ENCODE measurements around the gene HOXC9. TPM values are rescaled to one million over a fixed set of nuclear protein-coding genes. Genes with fewer than 3 reads are reported as not detected.
A peak's percentile ranks its signal among the peaks of the same experiment; 100 is the strongest.

HOXC9 gene
- total RNA-seq, 4 donors from 2014 or later, result 13.6 to 37.7 (median 26.3) TPM

- peak overlapping the region; percentile 59 to 66 (median 62) for H3K4me3 ChIP-seq
- ATAC-seq (no peak), DNase-seq (no peak)
- in situ Hi-C loops (cut with MboI; ENCODE audit: low sequenced_read_pairs in 4 of 4), result loop anchor here in 2 of 4 donors (5.0 to 10.0 kb wide), 2 partner anchors 168 to 170 kb away; no protein-coding TSS in a partner anchor
- H3K4me1 ChIP-seq, result peaks cover 54 to 66% of the 10 kb centered on the region in 2 donors
- H3K27ac ChIP-seq, result peak overlapping the region; percentile 94 to 100 (median 98)
- TF ChIP-seq, protein P1, sequence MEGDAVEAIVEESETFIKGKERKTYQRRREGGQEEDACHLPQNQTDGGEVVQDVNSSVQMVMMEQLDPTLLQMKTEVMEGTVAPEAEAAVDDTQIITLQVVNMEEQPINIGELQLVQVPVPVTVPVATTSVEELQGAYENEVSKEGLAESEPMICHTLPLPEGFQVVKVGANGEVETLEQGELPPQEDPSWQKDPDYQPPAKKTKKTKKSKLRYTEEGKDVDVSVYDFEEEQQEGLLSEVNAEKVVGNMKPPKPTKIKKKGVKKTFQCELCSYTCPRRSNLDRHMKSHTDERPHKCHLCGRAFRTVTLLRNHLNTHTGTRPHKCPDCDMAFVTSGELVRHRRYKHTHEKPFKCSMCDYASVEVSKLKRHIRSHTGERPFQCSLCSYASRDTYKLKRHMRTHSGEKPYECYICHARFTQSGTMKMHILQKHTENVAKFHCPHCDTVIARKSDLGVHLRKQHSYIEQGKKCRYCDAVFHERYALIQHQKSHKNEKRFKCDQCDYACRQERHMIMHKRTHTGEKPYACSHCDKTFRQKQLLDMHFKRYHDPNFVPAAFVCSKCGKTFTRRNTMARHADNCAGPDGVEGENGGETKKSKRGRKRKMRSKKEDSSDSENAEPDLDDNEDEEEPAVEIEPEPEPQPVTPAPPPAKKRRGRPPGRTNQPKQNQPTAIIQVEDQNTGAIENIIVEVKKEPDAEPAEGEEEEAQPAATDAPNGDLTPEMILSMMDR (IDR thresholded peaks at IDR 0.05 in 4 of 5, conservative IDR thresholded peaks at IDR 0.05 in 1 of 5), result no peak
- no peak for TF ChIP-seq POLR2A (IDR thresholded peaks at IDR 0.05)
- intact Hi-C loops (cut with DNase I; ENCODE audit: low total_unique reads), result no loop called here
- H3K9me3 ChIP-seq, result no peaks in the 10 kb centered on the region
- no peaks in the 10 kb centered on the region for H3K36me3 ChIP-seq
- H3K27me3 ChIP-seq, result no peaks in the 10 kb centered on the region
Observed at GRCh38 chr12:54026640-54027441, 26.9 kb downstream of the HOXC9 start.

GRCh38 chr12:54027442-54027786 lies 27.5 kb downstream of the HOXC9 start:
- Histone ChIP-seq H3K4me3 (peak overlapping the region; percentile 59 to 66 (median 62)), H3K27me3 (no peaks in the 10 kb centered on the region)

GRCh38 chr12:54028314-54029201 lies 28.6 kb downstream of the HOXC9 start, which contains the start of gene HOXC6:
HOXC6 (plus strand) TSS chr12:54028440; CDS start chr12:54028522, 82 bp downstream.
- ATAC-seq (peak; percentile 58 to 70), DNase-seq (peak; percentile 61 to 74)
- Histone ChIP-seq H3K27ac (peak within 1 kb of the TSS; percentile 94 to 100 (median 98)), H3K27me3 (no peaks in the 10 kb centered on the region), H3K4me1 (peaks cover 43 to 54% of the 10 kb centered on the region in 2 donors), H3K36me3 (no peaks in the 10 kb centered on the region), H3K9me3 (no peaks in the 10 kb centered on the region), H3K4me3 (peak within 1 kb of the TSS; percentile 59 to 66 (median 62))
- in situ Hi-C loops (cut with MboI; ENCODE audit: low sequenced_read_pairs in 4 of 4) (loop anchor here in 2 of 4 donors (5.0 to 10.0 kb wide), 2 partner anchors 166 to 169 kb away; no protein-coding TSS in a partner anchor), intact Hi-C loops (cut with DNase I; ENCODE audit: low total_unique reads) (no loop called here)
- peak in 1 of 2 donors; percentile 14 for TF ChIP-seq POLR2A (IDR thresholded peaks at IDR 0.05)
- TF ChIP-seq, protein P1 (IDR thresholded peaks at IDR 0.05 in 4 of 5, conservative IDR thresholded peaks at IDR 0.05 in 1 of 5), result no peak

More at GRCh38 chr12:54027442-54027786, 27.5 kb downstream of the HOXC9 start:
- TF ChIP-seq POLR2A (IDR thresholded peaks at IDR 0.05), result no peak
- TF ChIP-seq, protein P1 (IDR thresholded peaks at IDR 0.05 in 4 of 5, conservative IDR thresholded peaks at IDR 0.05 in 1 of 5), result no peak
- peaks cover 54 to 65% of the 10 kb centered on the region in 2 donors for H3K4me1 ChIP-seq
- DNase-seq (no peak), ATAC-seq (no peak)
- peak overlapping the region; percentile 94 to 100 (median 98) for H3K27ac ChIP-seq
- in situ Hi-C loops (cut with MboI; ENCODE audit: low sequenced_read_pairs in 4 of 4), result loop anchor here in 2 of 4 donors (5.0 to 10.0 kb wide), 2 partner anchors 167 to 170 kb away; no protein-coding TSS in a partner anchor
- intact Hi-C loops (cut with DNase I; ENCODE audit: low total_unique reads), result no loop called here
- H3K9me3 ChIP-seq, result no peaks in the 10 kb centered on the region
- no peaks in the 10 kb centered on the region for H3K36me3 ChIP-seq

GRCh38 chr12:54029529-54030441 lies 29.8 kb downstream of the HOXC9 start:
- Histone ChIP-seq H3K27me3 (no peaks in the 10 kb centered on the region), H3K4me3 (peak overlapping the region; percentile 45 to 62 (median 60)), H3K4me1 (peaks cover 35 to 49% of the 10 kb centered on the region in 2 donors), H3K36me3 (no peaks in the 10 kb centered on the region), H3K27ac (peak overlapping the region; percentile 94 to 100 (median 98)), H3K9me3 (no peaks in the 10 kb centered on the region)
- intact Hi-C loops (cut with DNase I; ENCODE audit: low total_unique reads) (no loop called here), in situ Hi-C loops (cut with MboI; ENCODE audit: low sequenced_read_pairs in 4 of 4) (loop anchor here in 3 of 4 donors (5.0 to 10.0 kb wide), 3 partner anchors 163 to 168 kb away; no protein-coding TSS in a partner anchor)
- no peak for TF ChIP-seq POLR2A (IDR thresholded peaks at IDR 0.05)
- TF ChIP-seq, protein P1 (IDR thresholded peaks at IDR 0.05 in 4 of 5, conservative IDR thresholded peaks at IDR 0.05 in 1 of 5), result no peak
- ATAC-seq (no peak), DNase-seq (no peak)
